CD4-positive, alpha-beta T cell treated with Interleukin-15 for 4 hours (primary cell): ENCODE results near the gene CFAP74.

ENCODE experiments used
- DNase-seq: peaks from one replicate; pipeline ENCODE4 v3.0.0-alpha.2; 2020; ENCODE audit warnings: low spot score

The CFAP74 gene

DNA sequence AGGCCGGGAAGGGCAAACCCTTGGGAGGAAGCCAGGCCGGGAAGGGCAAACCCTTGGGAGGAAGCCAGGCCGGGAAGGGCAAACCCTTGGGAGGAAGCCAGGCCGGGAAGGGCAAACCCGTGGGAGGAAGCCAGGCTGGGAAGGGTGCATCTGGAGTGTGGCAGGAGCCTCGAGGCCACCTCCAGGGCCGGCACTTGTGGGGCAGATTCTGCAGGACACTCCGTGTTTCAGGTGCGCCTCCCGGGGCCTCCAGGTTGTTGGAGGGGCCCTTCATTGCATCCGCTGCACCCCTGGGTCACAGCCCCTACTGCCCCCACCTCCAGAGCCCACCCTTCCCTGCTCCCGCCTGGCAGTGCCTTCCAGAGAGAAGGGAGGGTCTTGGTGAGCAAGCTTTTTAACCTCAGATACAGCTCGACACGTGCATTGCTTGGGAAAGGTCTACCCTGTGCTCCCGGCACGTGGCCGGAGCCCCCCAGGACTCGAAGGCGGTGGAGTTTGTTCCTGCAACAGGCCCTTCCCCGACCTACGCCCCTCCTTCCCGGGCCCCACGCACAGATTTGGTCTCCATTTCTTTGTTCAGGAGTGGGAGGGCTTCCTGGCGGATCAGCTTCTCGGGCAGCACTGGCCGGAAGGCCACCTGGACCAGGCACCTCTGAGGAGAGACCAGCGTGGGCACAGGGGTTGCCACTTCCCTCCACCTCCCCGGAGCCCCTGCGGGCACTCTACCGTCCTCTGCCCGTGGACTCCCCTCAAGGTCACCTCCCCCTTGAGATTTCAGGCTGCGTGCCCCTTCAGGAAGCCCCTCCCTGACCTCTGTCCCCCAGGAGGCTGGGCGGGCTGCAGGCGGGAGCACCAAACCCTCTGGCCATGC lies 75.1 kb downstream of the CFAP74 start:
- no peak for DNase-seq

DNA sequence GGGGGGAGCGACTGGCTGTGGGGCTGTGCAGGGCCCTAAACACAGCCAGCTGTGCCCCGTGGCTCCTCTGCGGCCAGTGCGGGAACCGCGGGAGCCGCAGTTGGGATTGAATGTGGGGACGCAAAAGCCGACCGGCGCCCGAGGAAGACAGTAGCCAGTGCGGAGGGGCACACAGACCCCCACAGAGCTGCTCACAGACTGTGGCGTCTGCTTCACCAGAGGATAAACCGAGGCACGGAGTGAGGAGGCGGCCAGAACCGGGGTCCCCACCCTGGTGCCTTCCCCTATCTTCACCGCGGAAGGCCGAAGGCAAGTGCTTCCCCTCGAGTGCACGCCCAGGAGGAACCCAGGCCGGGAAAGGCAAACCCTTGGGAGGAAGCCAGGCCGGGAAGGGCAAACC lies 75.8 kb downstream of the CFAP74 start:
- no peak for DNase-seq

GRCh38 chr1:1926886-1927660 lies 76.5 kb downstream of the CFAP74 start:
- DNase-seq: no peak

GRCh38 chr1:1926346-1926811 lies 77.2 kb downstream of the CFAP74 start:
- no peak for DNase-seq

DNA sequence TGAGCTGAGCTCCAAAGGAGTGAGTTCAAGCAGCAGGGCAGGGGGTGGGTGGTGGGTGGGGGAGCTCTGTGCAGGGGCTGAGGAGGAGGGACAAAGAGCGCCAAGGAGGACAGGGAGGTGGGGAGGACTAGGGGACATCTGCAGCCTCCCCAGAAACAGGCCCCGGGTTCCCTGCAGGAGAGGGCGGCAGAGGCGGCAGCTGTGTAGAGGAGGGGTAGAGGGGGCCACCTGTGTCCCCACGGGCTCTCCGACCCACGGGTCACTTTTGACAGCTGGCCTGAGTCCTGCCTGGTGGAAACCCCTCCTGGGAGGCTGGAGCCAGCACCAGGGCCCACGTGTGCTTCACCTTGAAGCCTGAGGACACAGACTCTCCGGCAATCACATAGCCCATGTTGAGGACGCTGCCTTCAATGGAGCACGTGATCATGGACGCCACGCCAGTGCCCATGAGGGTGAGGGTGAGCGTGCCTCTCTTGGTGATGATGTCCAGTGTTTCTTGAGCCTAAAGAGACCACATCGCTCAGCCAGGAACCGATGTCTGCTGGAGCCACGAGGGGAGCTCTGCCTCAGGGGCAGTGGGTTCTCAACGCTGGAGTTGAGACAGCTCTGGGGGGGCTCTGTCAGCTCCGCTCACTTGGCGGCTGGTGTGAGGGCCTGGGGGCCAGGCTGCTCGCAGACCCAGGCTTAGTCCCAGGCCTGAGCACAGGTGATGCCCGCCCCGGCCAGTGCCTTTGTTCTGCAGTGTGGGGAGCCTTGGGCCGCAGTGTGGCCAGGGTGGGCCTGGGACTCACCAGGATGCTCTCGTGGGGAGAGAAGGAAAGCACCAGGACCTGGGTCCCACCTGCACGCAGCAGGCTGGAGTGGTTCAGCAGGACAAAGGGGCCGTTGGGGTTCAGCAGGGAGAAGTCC lies 77.9 kb downstream of the CFAP74 start:
- no peak for DNase-seq

GRCh38 chr1:1924849-1925248 lies 78.7 kb downstream of the CFAP74 start:
- no peak for DNase-seq

DNA sequence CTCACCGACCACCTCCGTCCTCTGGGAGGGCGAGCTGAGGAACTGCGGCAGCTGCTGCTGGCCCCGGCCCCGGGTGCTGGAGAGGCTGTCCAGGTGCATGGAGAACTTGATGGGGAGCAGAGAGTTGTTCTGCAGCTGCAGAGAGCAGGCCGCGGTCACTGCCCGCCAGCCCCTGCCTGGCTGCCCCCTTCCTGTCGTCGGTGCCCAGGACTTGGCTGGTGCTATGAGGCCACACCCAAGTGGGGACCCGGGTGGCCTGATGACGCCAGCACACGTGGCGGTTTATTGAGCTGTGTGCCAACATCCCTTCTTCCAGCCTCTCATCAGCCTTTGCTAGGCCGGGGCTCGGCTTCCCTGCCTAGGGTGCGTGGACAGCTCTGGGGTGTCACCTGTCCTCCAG lies 79.2 kb downstream of the CFAP74 start:
- no peak for DNase-seq

- no peak for DNase-seq
Measured at GRCh38 chr1:1922956-1923833, 80.4 kb downstream of the CFAP74 start.

- no peak for DNase-seq
Measured at GRCh38 chr1:1922702-1922955, 81.0 kb downstream of the CFAP74 start.

- DNase-seq: no peak
Measured at GRCh38 chr1:1921901-1922701, 81.5 kb downstream of the CFAP74 start.

GRCh38 chr1:1921459-1921862 lies 82.1 kb downstream of the CFAP74 start:
- no peak for DNase-seq

GRCh38 chr1:1920608-1921458 lies 82.8 kb downstream of the CFAP74 start:
- no peak for DNase-seq

- DNase-seq: no peak
Measured at GRCh38 chr1:1920057-1920607, 83.5 kb downstream of the CFAP74 start.

DNA sequence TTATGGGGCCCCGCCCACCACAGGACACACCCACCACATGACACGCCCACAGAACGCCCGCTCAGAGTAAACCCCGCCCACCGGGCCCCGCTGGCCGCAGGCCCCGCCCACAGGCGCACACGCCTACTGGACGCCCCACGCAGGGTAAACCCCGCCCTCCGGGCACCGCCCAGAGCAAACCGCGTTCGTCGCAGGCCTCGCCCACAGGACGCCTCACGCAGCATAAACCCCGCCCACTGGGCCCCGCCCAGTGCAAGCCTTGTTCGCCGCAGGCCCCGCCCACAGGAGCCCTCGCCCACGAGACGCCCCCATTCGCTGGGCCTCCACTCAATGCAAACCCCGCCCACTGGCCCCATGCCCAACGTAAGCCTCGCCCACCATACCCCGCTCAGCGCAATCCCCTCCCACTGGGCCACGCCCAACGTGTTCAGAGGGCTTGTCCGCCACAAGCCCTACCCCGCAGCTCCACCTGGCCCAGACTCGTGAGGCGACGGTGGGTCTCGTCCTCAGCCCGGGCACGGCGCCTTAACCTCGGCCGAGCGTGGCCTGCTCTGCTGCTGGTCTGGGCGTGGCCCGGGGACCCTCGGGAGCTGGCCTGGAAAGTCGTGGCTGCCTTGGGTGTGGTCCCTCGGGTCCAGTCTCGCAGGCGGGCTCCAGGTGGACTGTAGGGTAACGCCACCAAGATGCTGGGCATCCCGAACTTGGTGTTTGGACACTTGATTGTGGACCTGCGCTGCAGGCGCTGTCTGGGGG lies 84.1 kb downstream of the CFAP74 start:
- DNase-seq: peak; percentile 99

DNA sequence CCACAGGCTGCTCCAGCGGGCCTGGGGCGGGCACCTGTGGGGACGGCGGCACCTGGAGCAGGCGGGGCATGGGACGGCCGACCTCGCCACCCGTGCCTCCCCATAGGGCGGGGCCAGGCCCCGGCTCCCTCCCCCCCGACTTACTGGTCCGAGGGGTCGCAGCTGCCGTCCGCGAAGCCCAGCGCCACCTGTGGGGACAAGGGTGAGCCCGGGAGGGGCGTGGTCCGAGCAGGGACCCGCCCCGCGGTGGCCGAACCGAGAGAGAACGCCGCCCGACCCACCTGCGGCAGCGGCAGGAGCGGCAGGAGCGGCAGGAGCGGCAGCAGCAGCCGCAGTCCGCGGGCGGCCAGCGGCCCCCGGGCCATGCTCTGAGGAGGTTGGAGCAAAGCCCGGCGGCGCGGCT lies 84.7 kb downstream of the CFAP74 start, which contains the start of gene TMEM52:
TSS of gene TMEM52 (minus strand) at position 379 of the 403 bp plus-strand sequence. CDS start at position 365, 14 bp downstream.
- DNase-seq: no peak

GRCh38 chr1:1917995-1918900 lies 85.3 kb downstream of the CFAP74 start:
- DNase-seq: no peak

GRCh38 chr1:1917304-1917976 lies 86.1 kb downstream of the CFAP74 start:
- no peak for DNase-seq
